Measurements from ENCODE around the gene TMEM52. TPM values are rescaled to one million over a fixed set of nuclear protein-coding genes. Genes with fewer than 3 reads are reported as not detected.

TMEM52 gene
- polyA plus RNA-seq, 3 donors: 2.3 TPM; not detected in 2

- H3K9me3 Mint-ChIP-seq: peaks cover 0 to 2% (median 0%) of the 10 kb centered on the region in 7 donors
- no peak overlapping the region for H3K27ac ChIP-seq (ENCODE audit: low read depth in 1 of 2, low read length in 2 of 2)
- intact Hi-C loops (cut with micrococcal nuclease): loop anchor here in 1 of 2 donors (10.0 kb wide), 1 partner anchor 225 kb away; no protein-coding TSS in a partner anchor
Observed at GRCh38 chr1:1910033-1910465, 9.0 kb downstream of the TMEM52 start.

DNA sequence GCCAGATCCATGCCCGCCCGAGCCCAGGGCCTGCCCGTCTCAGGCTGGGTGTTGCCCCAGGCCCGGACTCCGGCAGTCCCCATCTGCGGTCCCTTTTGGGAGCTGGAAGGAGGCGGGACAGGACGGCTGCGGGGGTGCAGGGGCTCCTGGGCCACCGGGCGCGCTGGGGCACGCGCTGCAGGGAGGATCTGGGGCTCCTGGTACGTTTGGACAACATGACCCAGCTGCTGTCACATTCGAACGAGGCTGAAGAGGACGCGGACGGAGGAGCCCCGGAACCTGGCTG lies 10.6 kb downstream of the TMEM52 start:
- peak overlapping the region; percentile 72 for H3K9ac ChIP-seq (ENCODE audit: insufficient read depth, low read length, poor library complexity, severe bottlenecking)
- DNase-seq: peak in 1 of 3 donors; percentile 33
- peaks cover 6% of the 10 kb centered on the region for H4K20me1 ChIP-seq (ENCODE audit: insufficient read depth, low read length)
- H3K9me3 ChIP-seq (replicated peaks in 1 of 2; ENCODE audit: control insufficient read depth in 1 of 2, insufficient read depth in 1 of 2, low read length in 2 of 2): no peaks in the 10 kb centered on the region
- H2AFZ ChIP-seq (ENCODE audit: insufficient read depth, low read depth, low read length, poor library complexity, severe bottlenecking): peak overlapping the region; percentile 92
- H3K27ac ChIP-seq (ENCODE audit: low read depth in 1 of 2, low read length in 2 of 2): peak overlapping the region in 1 of 2 donors; percentile 72
- intact Hi-C loops (cut with micrococcal nuclease): loop anchor here (5.0 kb wide), 3 partner anchors 51 to 146 kb away; no protein-coding TSS in a partner anchor
- no peaks in the 10 kb centered on the region for H3K36me3 Mint-ChIP-seq
- TF ChIP-seq, protein P1, sequence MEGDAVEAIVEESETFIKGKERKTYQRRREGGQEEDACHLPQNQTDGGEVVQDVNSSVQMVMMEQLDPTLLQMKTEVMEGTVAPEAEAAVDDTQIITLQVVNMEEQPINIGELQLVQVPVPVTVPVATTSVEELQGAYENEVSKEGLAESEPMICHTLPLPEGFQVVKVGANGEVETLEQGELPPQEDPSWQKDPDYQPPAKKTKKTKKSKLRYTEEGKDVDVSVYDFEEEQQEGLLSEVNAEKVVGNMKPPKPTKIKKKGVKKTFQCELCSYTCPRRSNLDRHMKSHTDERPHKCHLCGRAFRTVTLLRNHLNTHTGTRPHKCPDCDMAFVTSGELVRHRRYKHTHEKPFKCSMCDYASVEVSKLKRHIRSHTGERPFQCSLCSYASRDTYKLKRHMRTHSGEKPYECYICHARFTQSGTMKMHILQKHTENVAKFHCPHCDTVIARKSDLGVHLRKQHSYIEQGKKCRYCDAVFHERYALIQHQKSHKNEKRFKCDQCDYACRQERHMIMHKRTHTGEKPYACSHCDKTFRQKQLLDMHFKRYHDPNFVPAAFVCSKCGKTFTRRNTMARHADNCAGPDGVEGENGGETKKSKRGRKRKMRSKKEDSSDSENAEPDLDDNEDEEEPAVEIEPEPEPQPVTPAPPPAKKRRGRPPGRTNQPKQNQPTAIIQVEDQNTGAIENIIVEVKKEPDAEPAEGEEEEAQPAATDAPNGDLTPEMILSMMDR (IDR thresholded peaks at IDR 0.05): no peak
- peaks cover 3 to 9% (median 7%) of the 10 kb centered on the region in 3 donors for H3K27me3 Mint-ChIP-seq (ENCODE audit: low read depth in 3 of 3)
- H3K36me3 ChIP-seq (replicated peaks in 1 of 2; ENCODE audit: control insufficient read depth in 1 of 2, insufficient read depth in 2 of 2, low read length in 2 of 2): no peaks in the 10 kb centered on the region
- peaks cover 14% of the 10 kb centered on the region for H3K4me1 Mint-ChIP-seq
- peaks cover 13 to 17% of the 10 kb centered on the region in 2 donors for H3K4me1 ChIP-seq (ENCODE audit: control insufficient read depth in 1 of 2, insufficient read depth in 2 of 2, low read length in 2 of 2)
- peaks cover 0 to 1% (median 0%) of the 10 kb centered on the region in 7 donors for H3K9me3 Mint-ChIP-seq
- H3K4me2 ChIP-seq (replicated peaks; ENCODE audit: extremely low read depth, low read length, poor library complexity, severe bottlenecking): peak overlapping the region; percentile 82
- H3K4me3 ChIP-seq (replicated peaks in 1 of 3; ENCODE audit: low read depth in 2 of 3, low read length in 3 of 3): peak overlapping the region; percentile 46 to 75 (median 65)
- peak overlapping the region in 3 of 7 donors; percentile 26 to 80 (median 72) for H3K27ac Mint-ChIP-seq
- H3K27me3 ChIP-seq (ENCODE audit: control insufficient read depth in 2 of 2, insufficient read depth in 2 of 2, low read length in 2 of 2): peaks cover 0 to 5% of the 10 kb centered on the region in 2 donors
- no peaks in the 10 kb centered on the region for H3K79me2 ChIP-seq (ENCODE audit: insufficient read depth, low read length)
- peak overlapping the region; percentile 71 to 75 for H3K4me3 Mint-ChIP-seq
- 6% methylated on average over 21 of the region's 21 CpGs for WGBS (ENCODE audit: insufficient coverage)

More at GRCh38 chr1:1910033-1910465, 9.0 kb downstream of the TMEM52 start:
- peaks cover 6% of the 10 kb centered on the region for H4K20me1 ChIP-seq (ENCODE audit: insufficient read depth, low read length)
- H3K4me1 Mint-ChIP-seq: peaks cover 14% of the 10 kb centered on the region
- peak overlapping the region in 4 of 7 donors; percentile 4 to 84 (median 64) for H3K27ac Mint-ChIP-seq
- no CpG with 5 or more reads among the region's 6 CpGs for WGBS (ENCODE audit: insufficient coverage)
- peaks cover 0 to 5% of the 10 kb centered on the region in 2 donors for H3K27me3 ChIP-seq (ENCODE audit: control insufficient read depth in 2 of 2, insufficient read depth in 2 of 2, low read length in 2 of 2)
- peaks cover 3 to 11% (median 10%) of the 10 kb centered on the region in 3 donors for H3K27me3 Mint-ChIP-seq (ENCODE audit: low read depth in 3 of 3)
- H3K4me3 Mint-ChIP-seq: peak overlapping the region; percentile 78 to 83
- H2AFZ ChIP-seq (ENCODE audit: insufficient read depth, low read depth, low read length, poor library complexity, severe bottlenecking): peak overlapping the region; percentile 86
- no peak for DNase-seq
- no peaks in the 10 kb centered on the region for H3K79me2 ChIP-seq (ENCODE audit: insufficient read depth, low read length)
- H3K4me2 ChIP-seq (replicated peaks; ENCODE audit: extremely low read depth, low read length, poor library complexity, severe bottlenecking): peak overlapping the region; percentile 67
- H3K4me1 ChIP-seq (ENCODE audit: control insufficient read depth in 1 of 2, insufficient read depth in 2 of 2, low read length in 2 of 2): peaks cover 13 to 17% of the 10 kb centered on the region in 2 donors
- H3K9me3 ChIP-seq (replicated peaks in 1 of 2; ENCODE audit: control insufficient read depth in 1 of 2, insufficient read depth in 1 of 2, low read length in 2 of 2): no peaks in the 10 kb centered on the region
- H3K36me3 Mint-ChIP-seq: no peaks in the 10 kb centered on the region
- no peaks in the 10 kb centered on the region for H3K36me3 ChIP-seq (replicated peaks in 1 of 2; ENCODE audit: control insufficient read depth in 1 of 2, insufficient read depth in 2 of 2, low read length in 2 of 2)
- TF ChIP-seq, protein P1 (IDR thresholded peaks at IDR 0.05): no peak
- no peak overlapping the region for H3K9ac ChIP-seq (ENCODE audit: insufficient read depth, low read length, poor library complexity, severe bottlenecking)
- H3K4me3 ChIP-seq (replicated peaks in 1 of 3; ENCODE audit: low read depth in 2 of 3, low read length in 3 of 3): peak overlapping the region in 1 of 3 experiments; percentile 75
